C4-2B (cell line): ENCODE data around the gene CD2BP2.

ENCODE experiments used
- H3K27ac ChIP-seq: fragments of 450-650 bp; 2 replicates; pipeline ENCODE4 v1.5.1; 2017
- ZFX ChIP-seq: fragments of 450-650 bp; IDR thresholded peaks from 2 replicates; pipeline ENCODE4 v1.6.1; 2017
- TF ChIP-seq, protein P1 (sequence below): fragments of 450-650 bp; conservative IDR thresholded peaks from 2 replicates; pipeline ENCODE4 v1.5.1; 2017; ENCODE audit warnings: mild to moderate bottlenecking

The CD2BP2 gene

DNA sequence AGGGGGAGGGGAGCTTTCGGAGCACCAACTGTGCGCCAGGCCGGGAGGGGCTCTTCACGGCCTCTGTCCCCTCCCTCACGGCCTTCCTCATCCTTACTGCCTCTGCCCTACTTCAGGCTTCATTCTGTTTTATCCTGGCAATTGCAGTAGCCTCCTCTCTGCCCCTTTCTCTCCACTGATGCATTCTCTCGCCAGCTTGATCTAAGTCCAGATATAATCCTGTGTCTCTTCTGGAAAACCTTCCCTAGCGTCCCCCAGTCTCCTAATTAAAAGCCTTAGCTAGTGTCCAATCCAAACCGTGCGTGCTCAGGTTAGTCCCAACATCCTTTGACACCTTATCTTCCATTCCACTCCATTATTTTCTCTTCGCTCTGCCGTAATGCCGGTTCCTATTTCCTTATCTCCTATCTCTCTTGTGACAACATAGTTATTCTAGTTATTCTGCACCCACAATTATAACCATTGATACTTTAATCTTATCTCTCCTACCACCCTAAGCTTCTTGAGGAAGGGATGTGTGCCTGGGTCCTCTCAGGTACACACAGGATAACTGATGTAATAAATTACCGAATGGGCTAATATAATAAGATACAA, 41.0 kb upstream of the CD2BP2 start:
- TF ChIP-seq, protein P1, sequence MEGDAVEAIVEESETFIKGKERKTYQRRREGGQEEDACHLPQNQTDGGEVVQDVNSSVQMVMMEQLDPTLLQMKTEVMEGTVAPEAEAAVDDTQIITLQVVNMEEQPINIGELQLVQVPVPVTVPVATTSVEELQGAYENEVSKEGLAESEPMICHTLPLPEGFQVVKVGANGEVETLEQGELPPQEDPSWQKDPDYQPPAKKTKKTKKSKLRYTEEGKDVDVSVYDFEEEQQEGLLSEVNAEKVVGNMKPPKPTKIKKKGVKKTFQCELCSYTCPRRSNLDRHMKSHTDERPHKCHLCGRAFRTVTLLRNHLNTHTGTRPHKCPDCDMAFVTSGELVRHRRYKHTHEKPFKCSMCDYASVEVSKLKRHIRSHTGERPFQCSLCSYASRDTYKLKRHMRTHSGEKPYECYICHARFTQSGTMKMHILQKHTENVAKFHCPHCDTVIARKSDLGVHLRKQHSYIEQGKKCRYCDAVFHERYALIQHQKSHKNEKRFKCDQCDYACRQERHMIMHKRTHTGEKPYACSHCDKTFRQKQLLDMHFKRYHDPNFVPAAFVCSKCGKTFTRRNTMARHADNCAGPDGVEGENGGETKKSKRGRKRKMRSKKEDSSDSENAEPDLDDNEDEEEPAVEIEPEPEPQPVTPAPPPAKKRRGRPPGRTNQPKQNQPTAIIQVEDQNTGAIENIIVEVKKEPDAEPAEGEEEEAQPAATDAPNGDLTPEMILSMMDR, result no peak
- no peak for TF ChIP-seq ZFX
- H3K27ac ChIP-seq, result peak overlapping the region; percentile 93

DNA sequence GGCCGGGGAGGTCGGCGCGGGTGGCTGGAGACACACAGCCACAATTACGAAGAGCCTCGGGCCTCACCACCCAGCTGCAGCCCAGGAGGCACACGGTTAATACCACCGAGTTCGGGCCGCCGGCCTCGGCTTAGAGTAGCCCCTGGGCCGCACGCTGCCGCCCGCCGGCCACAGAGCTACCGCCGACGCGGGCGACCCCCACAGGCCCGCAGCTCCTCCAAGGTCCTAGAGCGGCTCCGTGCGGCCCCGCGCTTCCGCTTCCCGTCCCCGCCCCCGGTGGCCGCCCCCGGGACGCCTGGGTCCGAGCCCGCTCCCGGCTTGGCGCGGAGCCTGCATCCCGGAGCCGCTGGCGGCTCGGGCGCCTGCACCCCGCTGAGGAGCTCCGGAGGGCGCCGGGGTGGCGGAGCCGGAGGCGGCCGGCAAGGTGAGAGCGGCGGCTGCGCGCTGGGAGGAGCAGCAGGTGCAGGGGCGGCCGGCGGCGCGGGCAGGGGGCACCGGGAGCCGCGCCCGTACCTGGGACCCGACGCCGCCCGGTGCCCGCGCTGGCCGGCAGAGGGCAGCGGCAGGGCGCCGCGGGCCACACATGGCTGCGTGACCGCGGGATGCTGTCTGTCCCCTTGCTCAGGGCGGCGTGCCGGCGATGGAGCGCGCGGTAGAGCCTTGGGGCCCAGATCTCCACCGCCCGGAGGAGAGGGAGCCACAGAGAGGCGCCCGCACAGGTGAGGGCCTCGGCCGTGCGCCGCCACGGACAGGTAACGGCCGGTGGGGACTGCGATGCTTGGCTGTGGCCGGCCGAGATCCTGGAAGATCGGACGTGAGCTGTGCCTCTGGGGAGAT, 40.3 kb upstream of the CD2BP2 start, which contains the start of gene ZNF48:
Gene ZNF48, plus strand, starts transcription at position 266 of the 837 bp plus-strand sequence. Its CDS starts 375 bp downstream, at position 641.
- H3K27ac ChIP-seq, result peak within 1 kb of the TSS; percentile 93
- TF ChIP-seq, protein P1, result peak; percentile 89
- peak; percentile 63 for TF ChIP-seq ZFX

DNA sequence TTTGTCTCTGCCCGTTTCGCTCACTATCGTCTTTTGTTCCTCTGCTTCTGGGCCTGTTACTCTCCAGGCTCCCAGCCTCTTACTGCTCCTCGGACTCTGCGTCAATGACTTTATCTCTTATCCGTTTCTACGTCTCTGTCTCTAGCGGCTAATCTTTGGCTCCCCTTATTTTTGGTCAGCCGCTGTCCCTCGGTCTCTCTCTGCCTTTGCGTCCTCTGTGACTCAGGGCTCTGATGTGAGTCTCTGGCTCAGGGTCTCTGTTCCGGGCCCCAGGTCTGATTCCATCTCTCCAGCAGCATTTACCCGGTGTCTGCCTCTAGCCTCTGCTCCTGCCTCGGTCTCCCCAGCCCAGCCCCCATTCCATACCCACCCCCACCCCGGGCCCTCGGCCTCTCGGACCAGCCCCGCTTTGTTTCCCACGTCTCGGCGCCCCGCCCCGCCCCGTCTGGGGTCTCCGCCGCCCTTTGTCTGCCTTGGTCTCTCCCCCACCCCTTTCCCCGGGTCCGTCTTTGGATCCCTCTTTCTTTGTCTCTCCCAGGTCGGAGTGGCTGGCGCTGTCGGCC, 39.6 kb upstream of the CD2BP2 start:
- TF ChIP-seq ZFX, result no peak
- TF ChIP-seq, protein P1, result no peak
- H3K27ac ChIP-seq, result peak overlapping the region; percentile 93

DNA sequence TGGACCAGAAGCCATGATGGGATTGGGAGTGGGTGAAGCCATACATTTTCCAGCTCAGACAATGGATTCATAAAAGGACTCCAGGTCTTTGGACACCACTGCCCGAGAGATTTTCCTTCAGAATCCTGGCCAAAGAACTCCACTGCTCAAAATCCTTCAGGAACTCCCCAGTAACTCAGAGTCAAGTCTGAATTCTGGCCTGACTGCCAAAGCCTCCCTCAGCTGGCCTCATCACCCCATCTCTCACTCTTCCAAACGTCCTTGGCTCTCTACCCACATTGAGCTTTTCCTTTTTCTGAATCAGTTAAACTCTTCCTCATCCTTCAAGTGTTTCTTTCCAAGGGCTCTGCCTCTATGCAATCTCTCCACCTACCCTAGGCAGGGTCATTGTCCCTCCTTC, 28.4 kb upstream of the CD2BP2 start:
- no peak for TF ChIP-seq ZFX
- TF ChIP-seq, protein P1, result no peak
- H3K27ac ChIP-seq, result no peak overlapping the region

DNA sequence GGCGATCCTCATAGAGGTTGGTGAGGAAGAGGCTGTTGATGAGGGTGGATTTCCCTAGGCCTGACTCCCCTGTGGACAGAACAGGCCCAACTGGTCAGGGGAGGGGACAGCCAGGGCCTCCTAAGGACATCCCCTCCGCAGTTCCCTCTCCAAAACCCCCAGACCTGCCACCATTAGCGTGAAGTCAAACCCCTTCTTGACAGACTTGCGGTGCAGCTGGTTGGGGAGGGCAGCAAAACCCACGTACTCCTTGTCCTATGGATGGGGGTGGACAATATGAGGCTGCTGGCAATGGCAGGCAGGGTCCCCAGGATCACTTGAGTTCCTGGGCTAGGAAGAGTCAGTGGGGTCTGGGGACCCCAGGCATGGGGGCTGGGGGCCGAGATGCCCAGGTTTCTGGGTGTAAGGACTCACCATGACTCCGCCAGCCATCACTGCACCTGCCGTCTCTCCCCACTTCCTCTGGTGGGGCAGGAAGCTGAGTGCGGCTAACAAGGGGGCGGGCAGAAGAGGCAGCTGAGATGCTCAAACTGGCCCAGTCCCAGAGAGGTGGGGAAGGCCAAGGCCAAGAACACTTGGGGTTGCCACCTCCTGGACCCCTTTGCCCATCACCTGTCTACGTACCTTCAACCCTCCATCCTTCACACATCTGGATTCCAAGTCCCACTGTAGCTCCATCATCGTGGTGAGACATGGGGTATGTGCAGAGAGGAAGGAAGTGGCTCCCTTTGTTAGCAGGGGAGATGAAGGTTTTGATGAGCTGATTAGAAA, 27.2 kb upstream of the CD2BP2 start, which contains the start of gene SEPTIN1:
Gene SEPTIN1, minus strand, starts transcription at position 451 of the 771 bp plus-strand sequence. Its CDS starts 19 bp downstream, at position 432.
- TF ChIP-seq, protein P1, result no peak
- TF ChIP-seq ZFX, result no peak
- H3K27ac ChIP-seq, result no peak within 1 kb of the TSS

DNA sequence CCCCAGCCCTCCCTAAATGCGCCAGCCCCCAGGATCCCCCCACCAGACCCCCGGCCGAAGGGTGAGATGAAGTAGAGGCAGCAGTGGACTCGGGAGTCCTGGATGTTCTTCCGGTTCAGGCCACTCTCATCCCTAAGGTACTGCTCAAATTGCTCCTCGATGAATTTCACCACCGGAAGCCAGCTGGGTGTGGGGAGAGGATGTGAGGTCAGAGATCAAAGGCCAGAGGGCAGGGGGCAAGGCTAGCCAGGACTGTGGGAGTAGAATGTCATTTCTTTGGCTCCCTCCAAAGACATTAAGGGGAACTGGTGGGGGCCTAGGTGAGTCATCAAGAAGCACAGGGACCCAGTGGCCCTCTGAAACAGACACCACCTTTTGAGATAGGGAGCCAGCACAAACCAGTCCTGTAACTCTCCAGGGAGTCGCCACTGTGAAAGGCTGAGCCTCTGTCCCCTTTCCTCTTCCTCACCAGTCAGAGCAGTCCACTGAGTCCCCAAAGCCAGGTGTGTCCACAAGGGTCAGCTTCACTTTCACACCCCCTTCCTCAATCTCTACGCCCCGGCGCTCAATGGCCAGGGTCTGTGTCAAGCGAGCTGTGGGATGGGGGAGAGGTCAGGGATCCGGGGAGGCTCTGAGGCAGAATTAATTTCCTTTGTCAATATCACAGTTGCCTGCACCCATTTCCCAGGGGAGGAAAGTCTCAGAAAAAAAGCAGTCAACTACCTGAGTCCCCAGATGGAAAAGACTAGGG, 26.4 kb upstream of the CD2BP2 start:
- TF ChIP-seq, protein P1, result no peak
- no peak overlapping the region for H3K27ac ChIP-seq
